NOMO-1 (cell line): ENCODE results near the gene FER1L5.

Source experiments
- DNase-seq, 2 experiments: peaks; one replicate each; lab custom pipeline; 2025; ENCODE audit not compliant: unreplicated experiment in 2 of 2; lab: John Stamatoyannopoulos, UW

Gene FER1L5

DNA sequence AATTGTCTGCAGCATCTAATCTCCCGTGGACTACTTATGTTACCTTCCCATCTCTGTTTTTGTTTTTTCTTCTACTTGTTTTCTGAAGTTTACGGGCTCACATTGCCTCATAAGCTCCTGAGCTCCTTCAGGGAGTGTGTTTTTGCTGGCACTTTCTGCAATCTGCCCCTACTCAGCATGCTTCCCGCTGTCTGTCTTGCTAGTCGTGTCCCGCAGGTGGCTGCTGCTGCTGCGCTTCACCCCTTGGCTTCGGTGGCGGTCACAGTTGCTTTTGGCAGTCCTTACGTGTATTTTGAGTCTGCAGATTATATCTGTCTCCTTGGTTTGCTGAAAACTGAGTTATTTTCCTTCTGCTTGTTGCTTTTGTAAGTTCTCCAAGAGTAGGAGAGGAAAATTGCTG lies 37.3 kb downstream of the FER1L5 start:
- no peak for DNase-seq

DNA sequence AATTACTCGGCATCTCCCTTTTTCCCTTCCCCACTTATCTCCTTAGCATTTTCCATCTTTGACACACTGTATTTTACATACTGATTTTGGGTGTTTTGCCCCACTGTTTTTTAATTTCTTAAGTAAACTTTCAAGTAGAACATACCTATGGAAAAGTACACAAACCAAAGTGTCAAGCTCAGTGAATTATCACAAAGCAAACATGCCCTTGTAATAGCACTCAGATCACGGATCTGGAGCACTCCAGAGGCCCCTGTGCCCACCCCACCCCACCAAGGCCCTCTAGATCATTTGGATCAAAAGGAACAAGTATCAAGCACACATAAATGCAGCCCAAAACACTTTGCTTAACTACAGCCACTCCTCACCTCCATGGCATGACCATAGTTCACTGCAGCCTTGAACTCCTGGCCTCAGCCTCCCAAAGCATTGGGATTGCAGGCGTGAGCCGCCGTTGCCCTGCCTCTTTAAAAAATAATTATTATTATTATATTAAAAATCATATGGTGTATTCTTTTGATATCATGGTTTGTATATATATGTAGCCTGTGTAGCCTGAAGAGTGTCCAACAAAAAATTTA lies 38.1 kb downstream of the FER1L5 start:
- no peak for DNase-seq

- no peak for DNase-seq
These were observed 39.0 kb downstream of the FER1L5 start for GRCh38 chr2:96681540-96681939.

DNA sequence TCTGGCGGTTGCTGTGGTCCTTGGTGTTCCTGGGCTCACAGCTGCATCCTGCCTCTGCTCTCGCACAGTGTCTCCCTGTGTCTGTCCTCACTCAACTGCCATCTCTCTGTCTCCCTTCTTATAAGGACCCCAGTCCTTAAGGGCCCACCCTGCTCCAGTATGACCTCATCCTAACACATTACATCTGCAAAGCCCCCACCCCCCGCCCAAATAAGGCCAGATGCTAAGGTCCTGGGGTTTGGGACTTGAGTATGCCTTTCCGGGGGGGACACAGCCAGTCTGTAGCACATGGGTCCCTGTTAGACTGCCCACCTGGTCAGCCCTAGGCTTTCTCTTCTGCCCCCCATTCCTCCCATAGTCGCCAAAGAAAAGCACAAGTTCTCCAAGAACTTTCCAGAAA lies 40.7 kb downstream of the FER1L5 start:
- DNase-seq = no peak

DNA sequence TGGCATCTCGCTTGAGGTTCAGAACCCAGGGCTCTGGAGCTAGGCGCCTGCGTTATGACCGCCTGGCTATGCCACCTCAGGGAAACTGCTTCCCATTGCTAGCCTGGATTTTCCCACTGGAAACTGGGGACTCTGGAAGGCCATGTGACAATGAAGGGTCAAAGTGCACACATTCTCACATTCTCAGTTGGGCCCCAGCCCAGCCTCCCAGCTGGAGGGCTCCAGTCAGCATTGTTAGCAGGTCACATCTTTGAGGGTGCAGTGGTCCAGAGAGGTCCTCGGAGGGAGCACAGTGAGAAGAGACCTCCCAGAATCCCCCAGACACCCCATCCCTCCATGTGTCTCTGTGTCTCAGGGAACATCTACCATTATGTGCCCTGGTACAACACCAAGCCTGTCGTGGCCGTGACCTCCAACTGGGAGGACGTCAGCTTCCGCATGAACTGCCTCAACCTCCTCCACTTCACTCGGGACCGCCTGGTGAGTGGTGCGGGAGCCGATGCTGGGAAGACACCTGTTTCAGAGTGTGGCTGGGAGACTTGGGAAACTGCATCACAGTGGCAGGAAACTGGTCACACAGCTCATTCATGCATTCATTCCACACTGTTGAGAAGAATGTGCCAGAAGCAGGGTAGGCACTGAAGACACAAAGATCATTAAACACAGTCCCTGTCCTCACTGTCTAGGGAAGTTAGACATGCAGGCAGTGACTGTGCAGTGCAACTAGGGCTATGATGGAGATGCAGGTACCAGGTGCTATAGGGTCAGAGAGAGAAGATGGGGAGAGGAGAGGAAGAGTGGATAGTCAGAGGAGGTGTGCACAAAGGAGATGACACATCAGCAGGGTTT lies 41.6 kb downstream of the FER1L5 start:
- DNase-seq = no peak

- no peak for DNase-seq
These were observed 42.5 kb downstream of the FER1L5 start for GRCh38 chr2:96684883-96685576.

- no peak for DNase-seq
These were observed 43.3 kb downstream of the FER1L5 start for GRCh38 chr2:96685577-96686459.

GRCh38 chr2:96687266-96687665 lies 44.7 kb downstream of the FER1L5 start:
- DNase-seq = no peak

- no peak for DNase-seq
These were observed 45.4 kb downstream of the FER1L5 start for GRCh38 chr2:96687711-96688640.

DNA sequence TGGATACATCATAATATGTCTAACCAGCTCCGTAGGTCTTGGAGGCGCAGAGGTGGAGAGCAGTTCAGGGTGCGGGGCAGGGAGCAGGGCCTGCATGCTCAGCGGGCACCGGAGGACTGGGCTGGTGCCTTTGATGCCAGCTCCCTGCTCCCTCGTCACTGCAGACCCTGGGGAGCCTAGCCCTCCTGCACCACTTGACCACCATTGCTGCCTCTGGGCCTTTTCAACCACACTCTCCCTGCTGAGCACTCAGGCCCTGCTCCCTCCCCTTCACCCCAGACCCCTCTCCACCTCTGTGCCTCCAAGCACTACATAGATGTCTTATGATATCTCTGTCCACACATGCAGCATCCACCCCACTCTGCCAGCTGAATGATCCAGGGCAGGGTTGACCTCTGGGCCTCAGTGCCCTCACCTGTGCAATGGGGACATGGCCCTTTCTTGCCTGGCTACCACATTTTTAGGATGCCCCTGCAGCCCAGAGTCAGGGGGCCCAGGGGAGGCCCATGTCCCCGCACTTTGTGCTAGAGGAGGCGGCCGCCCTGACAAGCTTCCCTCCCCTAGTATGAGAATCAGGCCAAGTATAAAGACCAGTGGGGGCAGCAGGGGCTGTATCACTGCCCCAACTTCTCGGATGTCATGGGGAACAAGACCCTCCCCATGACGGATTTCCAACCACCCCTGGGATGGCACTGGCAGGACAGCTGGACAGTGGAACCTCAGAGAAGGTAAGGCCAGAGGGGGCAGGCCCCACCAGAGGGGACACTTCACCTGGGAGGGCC lies 46.3 kb downstream of the FER1L5 start:
- DNase-seq = no peak

DNA sequence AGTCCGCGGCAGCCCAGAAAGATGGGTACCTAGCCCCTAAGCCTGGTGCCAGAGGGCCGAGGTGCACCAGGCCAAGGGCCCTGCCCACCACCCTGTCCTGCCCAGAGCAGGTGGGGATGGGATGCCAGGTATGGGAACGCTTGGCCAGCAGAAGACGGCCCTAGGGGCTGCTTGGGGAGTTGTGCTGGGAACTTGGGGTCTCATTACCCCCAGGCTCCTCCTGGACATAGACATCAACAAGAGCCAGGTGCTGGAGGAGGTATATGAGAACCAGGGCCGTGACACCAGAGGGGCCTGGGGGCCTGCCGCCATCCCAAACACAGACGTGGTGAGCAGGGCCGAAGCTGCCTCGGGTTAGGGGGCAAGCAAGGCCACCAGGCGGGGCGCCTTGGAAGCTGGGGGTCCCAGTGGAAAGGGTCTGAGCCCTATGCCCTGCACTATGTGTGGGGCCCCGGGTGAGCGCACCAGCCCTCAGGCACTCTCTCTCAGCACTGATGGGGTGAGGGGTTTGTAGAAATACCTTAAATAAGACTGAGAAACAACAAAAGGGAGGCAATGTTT lies 46.9 kb downstream of the FER1L5 start:
- DNase-seq = no peak

DNA sequence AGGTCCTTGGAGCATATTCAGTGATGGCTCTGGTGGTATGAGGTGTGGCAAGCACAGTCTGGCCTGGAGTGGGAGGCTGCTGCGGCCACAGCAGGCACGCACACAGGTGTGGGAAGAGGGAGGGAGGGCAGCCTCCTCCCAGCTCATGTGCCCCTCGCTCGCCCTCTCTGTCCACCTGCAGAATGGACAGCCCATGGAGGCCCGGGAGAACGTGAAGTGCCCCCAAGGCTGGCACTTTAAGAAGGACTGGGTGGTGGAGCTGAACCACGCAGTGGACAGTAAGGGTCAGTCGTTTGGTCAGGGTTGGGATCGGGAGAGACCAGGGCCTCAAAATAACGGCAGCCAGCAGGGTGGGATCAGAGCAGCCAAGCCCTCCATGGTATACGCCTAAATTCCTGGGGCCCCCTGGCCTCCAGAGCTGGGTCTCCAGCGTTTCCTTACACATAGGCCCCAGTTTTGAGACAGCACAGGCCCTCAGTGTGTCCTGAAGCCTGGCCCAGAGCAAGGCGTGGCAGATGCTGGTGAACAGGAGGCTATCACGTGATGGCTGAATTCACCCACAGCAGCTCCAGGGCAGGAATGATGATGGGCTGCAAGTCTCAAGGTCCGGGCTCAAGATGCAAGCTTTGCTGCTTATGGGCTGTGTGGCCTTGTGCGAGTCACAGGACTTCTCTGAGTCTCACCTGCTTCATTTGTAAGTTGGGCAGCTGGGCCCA lies 47.9 kb downstream of the FER1L5 start:
- DNase-seq = no peak

- no peak for DNase-seq
These were observed 48.6 kb downstream of the FER1L5 start for GRCh38 chr2:96691022-96691612.

- no peak for DNase-seq
These were observed 49.8 kb downstream of the FER1L5 start for GRCh38 chr2:96692094-96692971.

DNA sequence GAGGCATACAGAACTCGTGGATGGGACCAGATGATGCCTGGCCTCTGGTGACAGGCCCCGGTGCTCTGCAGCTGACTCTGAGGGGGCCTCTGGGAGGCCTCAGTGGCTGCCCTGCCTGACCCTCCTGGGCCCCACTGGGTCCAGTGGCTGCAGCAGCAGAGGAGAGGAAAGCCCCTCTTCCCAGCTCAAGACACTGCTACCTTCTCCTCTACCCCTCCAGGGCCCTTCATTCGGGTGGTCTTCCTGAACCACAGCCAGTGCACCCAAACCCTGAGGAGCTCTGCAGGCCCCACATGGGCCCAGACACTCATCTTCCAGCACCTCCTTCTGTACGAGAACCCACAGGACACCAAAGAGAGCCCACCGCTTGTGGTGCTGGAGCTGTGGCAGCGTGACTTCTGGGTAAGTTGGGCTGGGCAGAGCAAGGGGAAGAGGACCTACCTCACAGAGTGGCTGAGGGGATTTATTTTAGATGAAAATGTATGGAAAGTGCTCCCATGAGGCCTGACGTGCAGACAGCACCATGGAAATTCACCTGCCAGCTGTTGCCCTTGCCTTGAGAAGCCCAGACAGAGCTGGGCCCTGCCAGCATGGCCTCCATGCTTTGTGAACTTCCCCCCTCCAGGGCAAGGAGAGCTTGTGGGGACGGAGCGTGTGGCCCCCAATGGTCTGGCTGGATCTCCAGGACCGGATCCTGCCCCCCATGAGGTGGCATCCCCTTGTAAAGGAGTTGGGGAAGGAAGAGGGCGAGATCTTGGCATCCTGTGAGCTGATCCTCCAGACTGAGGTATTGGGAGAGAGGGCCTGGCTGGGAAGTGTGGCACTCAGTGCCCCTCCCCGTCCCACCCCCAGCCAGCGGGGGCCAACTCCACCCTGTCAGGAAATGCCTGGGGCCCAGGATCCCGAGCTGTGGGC lies 51.0 kb downstream of the FER1L5 start:
- DNase-seq = no peak

DNA sequence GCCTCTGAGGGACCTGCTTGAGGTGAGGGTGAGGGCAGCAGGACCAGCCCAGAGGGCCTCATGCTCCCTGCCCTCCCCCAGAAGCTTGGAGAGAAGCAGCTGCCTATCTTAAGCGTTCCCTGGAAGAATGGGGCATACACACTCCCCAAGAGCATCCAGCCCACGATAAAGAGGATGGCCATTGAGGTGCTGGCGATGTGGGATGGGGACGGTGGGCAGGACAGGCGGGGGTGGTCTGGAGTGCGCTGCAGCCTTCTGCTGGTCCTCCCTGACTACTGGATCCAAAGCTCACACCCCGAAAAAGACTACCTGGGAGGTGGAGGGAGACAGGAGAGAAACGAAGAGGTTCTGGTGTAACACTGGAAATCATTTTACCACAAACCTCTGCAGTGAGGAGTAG lies 51.7 kb downstream of the FER1L5 start:
- DNase-seq = no peak
